ENCODE results near the gene TLE3. TPM values are rescaled to one million over a fixed set of nuclear protein-coding genes. Genes with fewer than 3 reads are reported as not detected.

The TLE3 gene
- total and polyA plus RNA-seq, 2 of the 13 experiments (the other 11 are each of a cell fraction or from before 2014, with no cell fraction given), result 11.9 to 13.8 TPM

DNA sequence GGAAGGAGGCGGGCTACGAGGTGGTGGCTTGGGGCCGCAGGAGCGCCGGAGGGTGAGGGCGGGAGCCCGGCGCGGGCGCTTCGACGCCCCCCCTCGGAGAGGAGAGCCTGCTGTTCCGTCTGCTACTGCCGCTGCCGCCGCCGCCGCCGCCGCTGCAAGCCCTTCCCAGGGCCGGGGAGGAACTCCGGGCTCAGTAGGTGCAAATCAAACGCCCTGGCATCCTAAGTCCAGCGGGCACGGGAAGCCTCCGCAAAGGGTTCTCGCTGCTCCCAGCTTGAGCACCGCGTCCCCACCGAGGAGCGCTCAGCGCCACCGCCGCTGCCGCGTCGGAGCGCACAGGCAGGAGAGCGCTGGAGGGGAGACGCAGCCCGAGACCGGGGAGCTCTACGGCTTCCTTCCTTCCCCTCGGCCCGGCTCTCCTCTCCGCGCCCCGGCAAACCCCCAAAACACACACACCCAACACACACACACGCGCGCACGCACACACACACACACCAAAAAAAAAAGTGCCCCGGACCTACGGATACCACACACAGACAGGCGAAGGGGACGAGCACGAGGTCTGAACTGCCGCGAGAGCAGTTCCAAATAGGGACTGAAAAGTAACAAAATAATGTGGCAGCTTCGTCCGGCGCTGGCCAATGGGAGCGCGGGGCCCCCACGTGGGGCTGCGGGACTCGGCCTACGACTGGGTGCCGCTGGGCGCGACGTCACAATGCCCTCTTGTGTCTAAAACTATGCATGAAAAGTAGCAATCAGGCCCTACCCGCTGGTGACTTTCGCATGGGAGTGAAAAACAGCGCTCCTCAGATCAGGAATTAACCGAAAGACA, at the start of gene TLE3 (continued):
- TF ChIP-seq, protein P1, sequence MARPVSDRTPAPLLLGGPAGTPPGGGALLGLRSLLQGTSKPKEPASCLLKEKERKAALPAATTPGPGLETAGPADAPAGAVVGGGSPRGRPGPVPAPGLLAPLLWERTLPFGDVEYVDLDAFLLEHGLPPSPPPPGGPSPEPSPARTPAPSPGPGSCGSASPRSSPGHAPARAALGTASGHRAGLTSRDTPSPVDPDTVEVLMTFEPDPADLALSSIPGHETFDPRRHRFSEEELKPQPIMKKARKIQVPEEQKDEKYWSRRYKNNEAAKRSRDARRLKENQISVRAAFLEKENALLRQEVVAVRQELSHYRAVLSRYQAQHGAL (CRISPR knock-in tag; IDR thresholded peaks at IDR 0.05; ENCODE audit: not compliant biosample characterization), result no peak
- TF ChIP-seq, protein P2, sequence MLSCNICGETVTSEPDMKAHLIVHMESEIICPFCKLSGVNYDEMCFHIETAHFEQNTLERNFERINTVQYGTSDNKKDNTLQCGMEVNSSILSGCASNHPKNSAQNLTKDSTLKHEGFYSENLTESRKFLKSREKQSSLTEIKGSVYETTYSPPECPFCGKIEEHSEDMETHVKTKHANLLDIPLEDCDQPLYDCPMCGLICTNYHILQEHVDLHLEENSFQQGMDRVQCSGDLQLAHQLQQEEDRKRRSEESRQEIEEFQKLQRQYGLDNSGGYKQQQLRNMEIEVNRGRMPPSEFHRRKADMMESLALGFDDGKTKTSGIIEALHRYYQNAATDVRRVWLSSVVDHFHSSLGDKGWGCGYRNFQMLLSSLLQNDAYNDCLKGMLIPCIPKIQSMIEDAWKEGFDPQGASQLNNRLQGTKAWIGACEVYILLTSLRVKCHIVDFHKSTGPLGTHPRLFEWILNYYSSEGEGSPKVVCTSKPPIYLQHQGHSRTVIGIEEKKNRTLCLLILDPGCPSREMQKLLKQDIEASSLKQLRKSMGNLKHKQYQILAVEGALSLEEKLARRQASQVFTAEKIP (CRISPR knock-in tag; IDR thresholded peaks at IDR 0.05; ENCODE audit: borderline replicate concordance), result no peak
- TF ChIP-seq ZNF256 (CRISPR knock-in tag; conservative IDR thresholded peaks at IDR 0.05) (no peak), ZNF33B (CRISPR knock-in tag; IDR thresholded peaks at IDR 0.05) (0 out of 2 replicates have a peak, but pooled peaks have one; percentile 62), GABPA (IDR thresholded peaks at IDR 0.05; ENCODE audit: low read depth, low read length) (peak; percentile 11; the same call in 1 of the 2 replicates), GABPA (CRISPR knock-in tag; IDR thresholded peaks at IDR 0.05; ENCODE audit: low read depth) (no peak), SMYD3 (CRISPR knock-in tag; IDR thresholded peaks at IDR 0.05) (no peak), GABPB1 (CRISPR knock-in tag; IDR thresholded peaks at IDR 0.05) (peak; percentile 60; the same call in 1 of the 2 replicates), ELF1 (CRISPR knock-in tag; IDR thresholded peaks at IDR 0.05) (no peak), NKX3-1 (CRISPR knock-in tag; IDR thresholded peaks at IDR 0.05) (0 out of 2 replicates have a peak, but pooled peaks have one; percentile 34), FOXJ3 (CRISPR knock-in tag; IDR thresholded peaks at IDR 0.05; ENCODE audit: borderline replicate concordance) (no peak), ZSCAN20 (CRISPR knock-in tag; IDR thresholded peaks at IDR 0.05; ENCODE audit: borderline replicate concordance) (no peak), ZNF430 (CRISPR knock-in tag; IDR thresholded peaks at IDR 0.05) (peak; percentile 75; the same call in 1 of the 2 replicates), MEIS1 (CRISPR knock-in tag; IDR thresholded peaks at IDR 0.05; ENCODE audit: borderline replicate concordance) (no peak), ZNF451 (CRISPR knock-in tag; IDR thresholded peaks at IDR 0.05) (peak; percentile 18; the same call in 1 of the 2 replicates), HOXA5 (CRISPR knock-in tag; IDR thresholded peaks at IDR 0.05) (no peak)
- TF ChIP-seq, protein P3, sequence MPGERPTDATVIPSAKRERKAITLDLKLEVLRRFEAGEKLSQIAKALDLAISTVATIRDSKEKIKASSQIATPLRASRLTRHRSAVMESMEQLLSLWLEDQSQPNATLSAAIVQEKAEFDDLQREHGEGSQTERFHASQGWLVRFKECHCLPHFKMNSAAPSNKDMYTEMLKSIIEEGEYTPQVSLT (CRISPR knock-in tag; IDR thresholded peaks at IDR 0.05; ENCODE audit: borderline replicate concordance, low read depth), result no peak
- TF ChIP-seq, protein P4, sequence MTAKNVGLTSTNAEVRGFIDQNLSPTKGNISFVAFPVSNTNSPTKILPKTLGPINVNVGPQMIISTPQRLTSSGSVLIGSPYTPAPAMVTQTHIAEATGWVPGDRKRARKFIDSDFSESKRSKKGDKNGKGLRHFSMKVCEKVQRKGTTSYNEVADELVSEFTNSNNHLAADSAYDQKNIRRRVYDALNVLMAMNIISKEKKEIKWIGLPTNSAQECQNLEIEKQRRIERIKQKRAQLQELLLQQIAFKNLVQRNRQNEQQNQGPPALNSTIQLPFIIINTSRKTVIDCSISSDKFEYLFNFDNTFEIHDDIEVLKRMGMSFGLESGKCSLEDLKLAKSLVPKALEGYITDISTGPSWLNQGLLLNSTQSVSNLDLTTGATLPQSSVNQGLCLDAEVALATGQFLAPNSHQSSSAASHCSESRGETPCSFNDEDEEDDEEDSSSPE (CRISPR knock-in tag; IDR thresholded peaks at IDR 0.05), result peak; percentile 60
- TF ChIP-seq, protein P5, sequence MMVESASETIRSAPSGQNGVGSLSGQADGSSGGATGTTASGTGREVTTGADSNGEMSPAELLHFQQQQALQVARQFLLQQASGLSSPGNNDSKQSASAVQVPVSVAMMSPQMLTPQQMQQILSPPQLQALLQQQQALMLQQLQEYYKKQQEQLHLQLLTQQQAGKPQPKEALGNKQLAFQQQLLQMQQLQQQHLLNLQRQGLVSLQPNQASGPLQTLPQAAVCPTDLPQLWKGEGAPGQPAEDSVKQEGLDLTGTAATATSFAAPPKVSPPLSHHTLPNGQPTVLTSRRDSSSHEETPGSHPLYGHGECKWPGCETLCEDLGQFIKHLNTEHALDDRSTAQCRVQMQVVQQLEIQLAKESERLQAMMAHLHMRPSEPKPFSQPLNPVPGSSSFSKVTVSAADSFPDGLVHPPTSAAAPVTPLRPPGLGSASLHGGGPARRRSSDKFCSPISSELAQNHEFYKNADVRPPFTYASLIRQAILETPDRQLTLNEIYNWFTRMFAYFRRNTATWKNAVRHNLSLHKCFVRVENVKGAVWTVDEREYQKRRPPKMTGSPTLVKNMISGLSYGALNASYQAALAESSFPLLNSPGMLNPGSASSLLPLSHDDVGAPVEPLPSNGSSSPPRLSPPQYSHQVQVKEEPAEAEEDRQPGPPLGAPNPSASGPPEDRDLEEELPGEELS (CRISPR knock-in tag; IDR thresholded peaks at IDR 0.05), result no peak
- TF ChIP-seq, protein P6, sequence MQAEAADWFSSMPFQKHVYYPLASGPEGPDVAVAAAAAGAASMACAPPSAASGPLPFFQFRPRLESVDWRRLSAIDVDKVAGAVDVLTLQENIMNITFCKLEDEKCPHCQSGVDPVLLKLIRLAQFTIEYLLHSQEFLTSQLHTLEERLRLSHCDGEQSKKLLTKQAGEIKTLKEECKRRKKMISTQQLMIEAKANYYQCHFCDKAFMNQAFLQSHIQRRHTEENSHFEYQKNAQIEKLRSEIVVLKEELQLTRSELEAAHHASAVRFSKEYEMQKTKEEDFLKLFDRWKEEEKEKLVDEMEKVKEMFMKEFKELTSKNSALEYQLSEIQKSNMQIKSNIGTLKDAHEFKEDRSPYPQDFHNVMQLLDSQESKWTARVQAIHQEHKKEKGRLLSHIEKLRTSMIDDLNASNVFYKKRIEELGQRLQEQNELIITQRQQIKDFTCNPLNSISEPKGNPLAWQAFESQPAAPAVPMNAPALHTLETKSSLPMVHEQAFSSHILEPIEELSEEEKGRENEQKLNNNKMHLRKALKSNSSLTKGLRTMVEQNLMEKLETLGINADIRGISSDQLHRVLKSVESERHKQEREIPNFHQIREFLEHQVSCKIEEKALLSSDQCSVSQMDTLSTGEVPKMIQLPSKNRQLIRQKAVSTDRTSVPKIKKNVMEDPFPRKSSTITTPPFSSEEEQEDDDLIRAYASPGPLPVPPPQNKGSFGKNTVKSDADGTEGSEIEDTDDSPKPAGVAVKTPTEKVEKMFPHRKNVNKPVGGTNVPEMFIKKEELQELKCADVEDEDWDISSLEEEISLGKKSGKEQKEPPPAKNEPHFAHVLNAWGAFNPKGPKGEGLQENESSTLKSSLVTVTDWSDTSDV (CRISPR knock-in tag; IDR thresholded peaks at IDR 0.05), result no peak
